HepG2 (cell line): ENCODE measurements around the gene ROMO1. TPM values are rescaled to one million over a fixed set of nuclear protein-coding genes. Genes with fewer than 3 reads are reported as not detected.
"Not testable (repeated sequence)": the region's sequence is repeated elsewhere in the genome, so short reads cannot be mapped to it uniquely, and the experiment has no call there.

ENCODE experiments used
- ATAC-seq: fragments of 200-7000 bp; cut with Tn5 transposase; 3 replicates; pipeline ENCODE4 v1.9.1; 2020; ENCODE audit warnings: mild to moderate bottlenecking, moderate library complexity
- BruUV-seq: library from RNA; stranded (reverse); fragments of 400-500 nt; replicated peaks from 2 replicates; lab custom pipeline; 2021; lab: Mats Ljungman, UMichigan
- CTCF ChIA-PET: fragments of 300-600 bp; formaldehyde crosslinking; extraction: SDS; loops from one replicate; lab custom pipeline; 2021; ENCODE audit warnings: low total read pairs, inconsistent platforms, low intra/inter-chr PET ratio; lab: Yijun Ruan, JAX
- POLR2A ChIA-PET: fragments of 350-600 bp; sonication (Branson Sonifier 250); formaldehyde crosslinking; loops from one replicate; lab custom pipeline; 2020; ENCODE audit warnings: antibody characterized with exemption, inconsistent platforms; lab: Yijun Ruan, JAX
- DNase-seq: peaks from one replicate; pipeline ENCODE4 v3.0.0-alpha.2; 2015; ENCODE audit warnings: low spot score
- FAIRE-seq: peaks from 3 replicates; lab custom pipeline; 2011; peaks lifted over from hg19 to GRCh38; lab: Jason Lieb, UNC
- H2AFZ ChIP-seq: one replicate; pipeline ENCODE4 v1.6.1; 2011; ENCODE audit warnings: low read length, inconsistent platforms
- H3K27ac ChIP-seq: fragments of 300-600 bp; 3 replicates; pipeline ENCODE4 v1.8.0; 2011; ENCODE audit warnings: mixed run types, mild to moderate bottlenecking, mixed read lengths, low read length, inconsistent platforms; ENCODE audit not compliant: insufficient read depth; ENCODE audit errors: extremely low read length
- H3K27me3 ChIP-seq, 2 experiments: fragments of 200-600 bp in 1 of 2; 2 replicates in 1 of 2; 3 replicates in 1 of 2; pipeline versions ENCODE4 v1.6.0 to v1.8.0; 2011; ENCODE audit warnings: low read length in 2 of 2, mild to moderate bottlenecking in 2 of 2, moderate library complexity in 2 of 2, inconsistent platforms in 1 of 2; ENCODE audit not compliant: insufficient read depth in 2 of 2, control insufficient read depth in 1 of 2
- H3K36me3 ChIP-seq, 2 experiments: fragments of 200-600 bp in 1 of 2; replicated peaks in 1 of 2; 2 replicates in 1 of 2; 3 replicates in 1 of 2; pipeline versions ENCODE4 v1.5.1 to v1.8.0; 2011; ENCODE audit warnings: low read length in 2 of 2, inconsistent platforms in 1 of 2; ENCODE audit not compliant: insufficient read depth in 2 of 2, control insufficient read depth in 1 of 2
- H3K4me1 ChIP-seq: 2 replicates; pipeline ENCODE4 v1.5.1; 2012; ENCODE audit warnings: low read length, inconsistent platforms; ENCODE audit not compliant: insufficient read depth
- H3K4me2 ChIP-seq: 2 replicates; pipeline ENCODE4 v1.6.0; 2011; ENCODE audit warnings: low read depth, low read length, inconsistent platforms
- H3K4me3 ChIP-seq, 3 experiments: fragments of 200-600 bp in 1 of 3; sonication (generic), shearing (Covaris generic) in 1 of 3; replicated peaks in 1 of 3; 2 replicates each; pipeline ENCODE4 v1.5.1; 2011 to 2016; ENCODE audit warnings: low read length in 3 of 3, inconsistent platforms in 2 of 3, low read depth in 2 of 3, mild to moderate bottlenecking in 2 of 3, control low read depth in 1 of 3, mixed read lengths in 1 of 3; ENCODE audit not compliant: insufficient read depth in 1 of 3
- H3K79me2 ChIP-seq: one replicate; pipeline ENCODE4 v1.6.1; 2011; ENCODE audit warnings: low read length, inconsistent platforms; ENCODE audit not compliant: insufficient read depth
- H3K9ac ChIP-seq: 2 replicates; pipeline ENCODE4 v1.6.0; 2011; ENCODE audit warnings: mild to moderate bottlenecking, low read depth, low read length, inconsistent platforms; ENCODE audit not compliant: insufficient read depth
- H3K9me3 ChIP-seq: 2 replicates; pipeline ENCODE4 v1.5.1; 2012; ENCODE audit warnings: mild to moderate bottlenecking, low read length
- H4K20me1 ChIP-seq: 2 replicates; pipeline ENCODE4 v1.6.0; 2011; ENCODE audit warnings: inconsistent platforms, mild to moderate bottlenecking, low read length, moderate library complexity; ENCODE audit not compliant: insufficient read depth
- AGO2 ChIP-seq: fragments of 200-400 bp; formaldehyde crosslinking; optimal IDR thresholded peaks from 2 replicates; pipeline ENCODE3; 2017; ENCODE audit warnings: mild to moderate bottlenecking, low read depth, low read length, moderate library complexity
- BRCA1 ChIP-seq: sonication (generic); formaldehyde crosslinking; IDR thresholded peaks from 2 replicates; pipeline ENCODE4 v1.4.0; 2020; ENCODE audit warnings: missing genetic modification reagents
- FOSL2 ChIP-seq: sonication (generic); formaldehyde crosslinking; IDR thresholded peaks from 2 replicates; pipeline ENCODE4 v1.4.0; 2020; ENCODE audit warnings: missing genetic modification reagents
- HNRNPUL1 ChIP-seq: fragments of 200-400 bp; formaldehyde crosslinking; IDR thresholded peaks from 2 replicates; pipeline ENCODE4 v1.6.1; 2017; ENCODE audit warnings: low read depth, mild to moderate bottlenecking, low read length, moderate library complexity
- KLF16 ChIP-seq, 2 experiments: sonication (generic) in 1 of 2; formaldehyde crosslinking in 1 of 2; IDR thresholded peaks; 2 replicates each; pipeline versions ENCODE4 v1.6.1 to v1.8.0; 2016 to 2023; ENCODE audit warnings: missing genetic modification reagents in 2 of 2, missing compliant biosample characterization in 1 of 2
- MBD4 ChIP-seq: IDR thresholded peaks from 2 replicates; pipeline ENCODE4 v1.6.1; 2012; ENCODE audit warnings: low read length, inconsistent platforms, borderline replicate concordance
- POLR2AphosphoS2 ChIP-seq: IDR thresholded peaks from 2 replicates; pipeline ENCODE4 v1.6.1; 2011; ENCODE audit warnings: low read depth, low read length, improper control_type of control experiment
- POLR2G ChIP-seq: fragments of 200-400 bp; formaldehyde crosslinking; IDR thresholded peaks from 2 replicates; pipeline ENCODE4 v1.6.1; 2018; ENCODE audit warnings: mild to moderate bottlenecking, low read depth, low read length, moderate library complexity
- PRPF4 ChIP-seq: fragments of 200-400 bp; formaldehyde crosslinking; IDR thresholded peaks from 2 replicates; pipeline ENCODE4 v1.6.1; 2016; ENCODE audit warnings: low read length, low read depth; ENCODE audit not compliant: poor library complexity, severe bottlenecking
- RBFOX2 ChIP-seq: fragments of 200-400 bp; formaldehyde crosslinking; IDR thresholded peaks from 2 replicates; pipeline ENCODE4 v1.6.1; 2017; ENCODE audit warnings: low read depth, mild to moderate bottlenecking, low read length
- RBM22 ChIP-seq: fragments of 200-400 bp; formaldehyde crosslinking; optimal IDR thresholded peaks from 2 replicates; pipeline ENCODE3; 2017; ENCODE audit warnings: mild to moderate bottlenecking, low read length, moderate library complexity
- TEAD3 ChIP-seq: optimal IDR thresholded peaks from 2 replicates; pipeline ENCODE3; 2016; ENCODE audit warnings: borderline replicate concordance
- ZBTB38 ChIP-seq: sonication (generic); formaldehyde crosslinking; IDR thresholded peaks from 2 replicates; pipeline ENCODE4 v1.5.1; 2020; ENCODE audit warnings: mild to moderate bottlenecking, missing genetic modification reagents
- ZBTB43 ChIP-seq: sonication (generic); formaldehyde crosslinking; conservative IDR thresholded peaks from 2 replicates; pipeline ENCODE4 v1.4.0; 2020; ENCODE audit warnings: missing genetic modification reagents
- ZNF224 ChIP-seq: sonication (generic); formaldehyde crosslinking; IDR thresholded peaks from 2 replicates; pipeline ENCODE4 v1.5.0; 2020; ENCODE audit warnings: mild to moderate bottlenecking, missing genetic modification reagents
- ZNF234 ChIP-seq: sonication (generic); formaldehyde crosslinking; conservative IDR thresholded peaks from 2 replicates; pipeline ENCODE4 v1.5.1; 2020; ENCODE audit warnings: mild to moderate bottlenecking, missing genetic modification reagents
- ZNF354B ChIP-seq: sonication (generic); formaldehyde crosslinking; IDR thresholded peaks from 2 replicates; pipeline ENCODE4 v1.8.0; 2022; ENCODE audit warnings: mild to moderate bottlenecking, missing genetic modification reagents
- ZNF414 ChIP-seq: sonication (generic); formaldehyde crosslinking; IDR thresholded peaks from 2 replicates; pipeline ENCODE4 v1.5.0; 2020; ENCODE audit warnings: missing genetic modification reagents
- ZNF44 ChIP-seq: sonication (generic); formaldehyde crosslinking; IDR thresholded peaks from 2 replicates; pipeline ENCODE4 v1.5.1; 2020; ENCODE audit warnings: mild to moderate bottlenecking, missing genetic modification reagents
- WGBS: methylation state at CpG from one replicate; pipeline ENCODE4 v1.1.6; 2017; ENCODE audit warnings: low lambda C conversion rate; 5-methylcytosine and 5-hydroxymethylcytosine counted together
- in situ Hi-C: cut with HindIII; loops from 2 replicates; pipeline ENCODE4 v1.10.0; 2017; ENCODE audit warnings: low pct_unique_long_range_greater_than_20kb; ENCODE audit not compliant: extremely low pct_ligation_motif_present
- intact Hi-C: fragments of 100-400 bp; cut with micrococcal nuclease; formaldehyde crosslinking; loops from one replicate; pipeline ENCODE4 v1.10.0; 2022; ENCODE audit not compliant: unreplicated experiment
- polyA plus RNA-seq, 8 experiments: library from polyadenylated mRNA; depleted of rRNA in 3 of 8; stranded (reverse) in 7 of 8; unstranded in 1 of 8; fragments of >200 nt; fragmentation: Illumina TruSeq in 4 of 8; extraction: Trizol in 4 of 8; gene quantifications; 2 replicates each; pipeline versions ENCODE4 v1.2.1 to v1.2.3, GENCODE V29; 2011 to 2016; ENCODE audit warnings: low read depth in 4 of 8, missing spikeins in 1 of 8, mixed read lengths in 1 of 8; ENCODE audit not compliant: insufficient read depth in 1 of 8
- total RNA-seq, 5 experiments: library from RNA; depleted of rRNA; stranded (reverse); fragments of >200 nt; fragmentation: Illumina TruSeq; extraction: Trizol; gene quantifications; 2 replicates each; pipeline ENCODE4 v1.2.3, GENCODE V29; 2016; ENCODE audit warnings: low read depth in 1 of 5
- TF ChIP-seq, protein P1 (sequence below): IDR thresholded peaks from 2 replicates; pipeline ENCODE4 v1.6.1; 2016; ENCODE audit warnings: mild to moderate bottlenecking, missing biosample characterization, missing genetic modification reagents

The ROMO1 gene
- total and polyA plus RNA-seq, 2 of the 13 experiments (the other 11 are each of a cell fraction or from before 2014, with no cell fraction given): 636 to 755 TPM

GRCh38 chr20:35706591-35707529, 7.7 kb downstream of the ROMO1 start:
- H2AFZ ChIP-seq, FAIRE-seq, H3K4me1 ChIP-seq, BruUV-seq, ATAC-seq: not testable (repeated sequence)
- Histone ChIP-seq H3K36me3 (peaks cover 36 to 85% of the 10 kb centered on the region in 2 experiments), H3K79me2 (peaks cover 42% of the 10 kb centered on the region)
- 0 out of 4 replicates have a peak, but pooled peaks of 1 of the 2 experiments have one; percentile 31 for TF ChIP-seq KLF16 (CRISPR knock-in tag; IDR thresholded peaks at IDR 0.05)
- peak; percentile 89; the same call in 1 of the 2 replicates for TF ChIP-seq POLR2AphosphoS2
- TF ChIP-seq HNRNPUL1: peak; percentile 47; the same call in 1 of the 2 replicates
- peak; percentile 42 for TF ChIP-seq PRPF4
- TF ChIP-seq, protein P1, sequence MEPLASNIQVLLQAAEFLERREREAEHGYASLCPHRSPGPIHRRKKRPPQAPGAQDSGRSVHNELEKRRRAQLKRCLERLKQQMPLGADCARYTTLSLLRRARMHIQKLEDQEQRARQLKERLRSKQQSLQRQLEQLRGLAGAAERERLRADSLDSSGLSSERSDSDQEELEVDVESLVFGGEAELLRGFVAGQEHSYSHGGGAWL (CRISPR knock-in tag): 0 out of 2 replicates have a peak, but pooled peaks have one; percentile 38
- TF ChIP-seq ZBTB43 (CRISPR knock-in tag): 0 out of 2 replicates have a peak, but pooled peaks have one; percentile 15
- TF ChIP-seq ZBTB38 (CRISPR knock-in tag): peak; percentile 24; the same call in 1 of the 2 replicates
- TF ChIP-seq ZNF234 (CRISPR knock-in tag): 0 out of 2 replicates have a peak, but pooled peaks have one; percentile 27
- TF ChIP-seq POLR2G: peak; percentile 59
- TF ChIP-seq ZNF44: 0 out of 2 replicates have a peak, but pooled peaks have one; percentile 32
- peak; percentile 96 for TF ChIP-seq RBM22
- 0 out of 2 replicates have a peak, but pooled peaks have one; percentile 39 for TF ChIP-seq ZNF414
- TF ChIP-seq ZNF354B (CRISPR knock-in tag): 0 out of 2 replicates have a peak, but pooled peaks have one; percentile 29
- peak; percentile 28 for TF ChIP-seq AGO2
- TF ChIP-seq MBD4: 0 out of 2 replicates have a peak, but pooled peaks have one; percentile 27
- TF ChIP-seq TEAD3 (CRISPR knock-in tag): peak; percentile 10
- 0 out of 2 replicates have a peak, but pooled peaks have one; percentile 26 for TF ChIP-seq BRCA1
- peak; percentile 8; the same call in 1 of the 2 replicates for TF ChIP-seq FOSL2
- TF ChIP-seq RBFOX2: peak; percentile 39; the same call in 1 of the 2 replicates
- 0 out of 2 replicates have a peak, but pooled peaks have one; percentile 41 for TF ChIP-seq ZNF224 (CRISPR knock-in tag)
- TF ChIP-seq, all 625 proteins: peak for 20; not testable (repeated sequence) for 605
- H3K9me3 ChIP-seq, H3K27me3 ChIP-seq, DNase-seq, H3K4me3 ChIP-seq, H3K4me2 ChIP-seq, H3K27ac ChIP-seq, intact Hi-C loops, CTCF ChIA-PET, H3K9ac ChIP-seq, in situ Hi-C loops: not testable (repeated sequence)
- 98% methylated on average over 17 of the region's 17 CpGs for WGBS
- peaks cover 94% of the 10 kb centered on the region for H4K20me1 ChIP-seq
- POLR2A ChIA-PET: interaction anchor here (2.6 to 23.6 kb wide), 2 partner anchors 19 to 36 kb away, joined by 17 to 319 read pairs; partner anchors contain the start of gene RBM39
